Globus pallidus (tissue), 1 donor: ENCODE results near the gene WWOX.

Experiments
- DNase-seq: peaks from one replicate; pipeline ENCODE4 v3.0.0-alpha.2; 2015; ENCODE audit warnings: low spot score

Gene WWOX

DNA sequence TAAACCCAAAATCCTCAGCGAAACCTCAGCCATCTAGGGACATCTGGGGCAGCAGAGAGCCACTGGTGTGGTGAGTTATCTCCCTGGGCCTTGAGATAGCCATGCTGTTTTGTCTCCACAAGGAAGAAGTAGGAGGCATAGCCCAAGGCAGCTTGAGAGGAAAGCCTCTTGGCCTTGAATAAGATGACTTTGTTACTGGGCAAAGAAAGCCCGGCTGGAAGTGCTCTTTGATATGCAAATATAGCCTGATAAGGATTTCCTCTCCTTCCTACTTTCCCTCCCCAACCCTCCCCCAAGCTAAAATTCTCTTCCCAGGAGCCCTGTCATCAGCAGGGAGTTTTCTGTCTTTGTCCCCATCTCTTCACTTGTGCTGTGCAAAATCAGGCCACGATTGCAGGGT lies 806.7 kb downstream of the WWOX start:
- DNase-seq, result no peak

GRCh38 chr16:78909226-78909625 lies 809.8 kb downstream of the WWOX start:
- DNase-seq, result no peak

- DNase-seq, result no peak
These were observed 816.4 kb downstream of the WWOX start for GRCh38 chr16:78915811-78916345.

DNA sequence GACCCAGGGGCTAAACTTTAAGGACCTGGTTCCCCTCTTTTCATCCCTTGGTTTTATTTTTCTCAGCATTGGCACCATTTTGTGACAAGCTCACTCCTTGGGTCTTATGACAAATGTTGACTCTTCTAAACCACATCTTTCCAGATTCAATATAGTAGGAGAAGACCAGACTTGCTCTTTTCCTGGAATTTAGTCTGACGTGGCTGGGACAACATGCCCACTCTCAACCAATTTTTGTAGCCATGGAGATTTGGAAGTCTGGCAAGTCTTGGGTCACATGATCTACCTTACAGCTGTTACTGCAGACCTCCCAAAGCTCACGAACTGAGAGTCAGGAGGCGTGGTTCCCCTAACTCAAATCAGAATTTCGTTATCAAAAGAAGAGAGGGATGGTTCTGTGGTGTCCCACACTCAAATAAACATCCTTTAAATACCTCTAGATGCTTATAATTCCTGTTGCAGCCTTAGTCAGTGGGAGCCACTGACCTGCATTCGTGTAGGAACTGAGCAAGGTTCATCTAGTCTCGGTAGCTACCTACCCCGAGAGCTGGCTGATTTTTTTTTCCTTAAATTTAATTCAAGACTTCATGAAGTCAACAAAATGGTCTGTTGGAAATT lies 817.6 kb downstream of the WWOX start:
- no peak for DNase-seq

- no peak for DNase-seq
These were observed 819.4 kb downstream of the WWOX start for GRCh38 chr16:78918805-78919305.

DNA sequence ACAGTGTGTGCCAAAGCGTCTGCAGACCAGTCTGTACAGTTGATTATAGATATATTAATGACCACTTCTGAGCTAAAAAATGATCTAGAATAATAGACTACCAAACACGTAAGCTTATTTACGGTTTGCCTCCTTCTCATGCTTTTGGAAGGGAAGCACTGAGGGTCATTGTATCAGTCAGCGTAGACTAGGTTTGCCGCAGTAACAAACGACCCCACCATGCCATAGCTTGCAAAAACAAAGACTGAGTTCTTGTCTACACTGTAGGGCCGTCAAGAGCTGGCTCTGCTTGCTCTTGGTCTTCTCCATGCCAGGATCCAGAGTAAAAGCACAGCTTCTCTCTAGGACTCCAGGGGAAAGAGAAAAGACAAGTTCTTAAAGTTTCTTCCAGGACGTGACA lies 820.4 kb downstream of the WWOX start:
- DNase-seq, result no peak

DNA sequence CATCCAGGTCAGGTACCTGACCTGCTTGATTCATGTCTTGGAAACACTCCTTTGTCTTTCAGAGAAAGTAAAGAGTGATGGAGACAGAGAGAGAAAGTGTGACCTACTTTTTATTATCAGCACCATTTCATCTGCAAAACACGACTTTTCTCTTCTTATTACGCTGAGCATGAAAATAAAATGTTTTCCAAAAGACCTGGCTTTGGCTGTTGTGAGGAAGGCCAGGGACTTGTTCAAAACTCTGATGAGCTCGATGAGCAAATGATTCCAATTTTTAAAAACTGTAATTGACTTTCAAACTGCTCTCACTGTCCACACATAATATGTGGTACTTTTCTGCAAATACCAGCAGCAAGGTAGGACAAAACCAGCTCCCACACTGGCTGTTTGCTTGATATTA lies 821.2 kb downstream of the WWOX start:
- no peak for DNase-seq

- DNase-seq, result peak; percentile 30
These were observed 825.8 kb downstream of the WWOX start for GRCh38 chr16:78925083-78925767.

- DNase-seq, result no peak
These were observed 827.3 kb downstream of the WWOX start for GRCh38 chr16:78926723-78927210.

- DNase-seq, result no peak
These were observed 828.3 kb downstream of the WWOX start for GRCh38 chr16:78927766-78928165.

DNA sequence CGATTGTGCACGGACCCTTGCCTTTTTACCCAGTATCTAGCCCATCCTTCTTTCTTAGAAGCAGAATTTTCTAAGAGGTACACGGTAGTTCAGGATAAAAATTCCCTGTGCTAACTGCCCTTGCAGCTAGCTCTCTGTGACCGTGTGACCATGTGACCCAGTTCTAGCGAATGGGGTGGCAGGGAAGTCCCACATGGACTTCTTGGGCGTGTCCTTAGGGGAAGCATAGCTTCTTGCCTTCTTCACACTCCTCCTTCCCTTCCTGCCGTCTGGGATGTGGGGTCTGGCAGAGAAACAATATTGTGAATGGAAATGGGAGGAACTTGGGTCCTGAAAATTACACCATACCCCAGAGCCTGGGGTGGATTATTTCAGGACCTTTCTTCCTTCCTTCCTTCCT lies 830.4 kb downstream of the WWOX start:
- no peak for DNase-seq

- DNase-seq, result no peak
These were observed 831.1 kb downstream of the WWOX start for GRCh38 chr16:78930561-78930960.

DNA sequence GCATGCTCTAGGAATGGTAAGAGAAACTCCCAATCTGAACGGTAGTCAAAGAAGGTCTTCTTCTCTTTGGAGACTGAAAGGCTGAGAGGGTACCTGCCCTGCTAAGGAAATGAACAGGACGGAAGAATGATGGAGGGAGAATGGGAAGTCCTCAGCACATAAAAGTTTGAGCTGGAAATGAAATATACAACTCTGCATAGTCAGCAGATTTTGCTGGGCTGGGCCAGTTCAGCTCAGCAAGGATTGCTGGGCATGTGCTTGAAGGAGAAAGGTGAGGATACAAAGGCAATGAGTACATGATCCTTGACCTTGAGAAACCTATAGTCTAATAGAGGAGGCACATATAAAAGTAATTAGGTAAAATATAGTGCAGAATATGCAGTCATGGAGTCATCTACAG lies 831.8 kb downstream of the WWOX start:
- no peak for DNase-seq

GRCh38 chr16:78931678-78932077 lies 832.2 kb downstream of the WWOX start:
- DNase-seq, result no peak

- DNase-seq, result no peak
These were observed 833.0 kb downstream of the WWOX start for GRCh38 chr16:78932355-78932943.

- no peak for DNase-seq
These were observed 836.6 kb downstream of the WWOX start for GRCh38 chr16:78936060-78936459.

DNA sequence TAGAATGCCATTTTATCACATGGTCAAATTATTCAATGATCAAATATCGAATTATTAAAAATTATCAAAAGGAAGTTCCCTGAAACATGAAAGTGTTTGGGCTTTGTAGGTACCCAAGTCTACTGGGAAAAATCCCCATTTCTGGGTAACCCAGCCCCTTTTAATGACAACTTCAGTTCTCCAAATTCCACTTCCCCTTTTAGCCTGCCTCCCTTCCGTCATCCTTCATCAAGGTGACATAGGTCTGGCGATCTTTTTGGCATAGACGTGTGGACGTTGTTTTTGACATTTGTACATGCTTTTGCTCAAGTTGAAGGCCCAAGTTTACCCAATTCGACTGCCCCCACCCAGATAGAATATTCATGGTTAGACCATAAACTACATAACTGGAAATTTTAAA lies 840.1 kb downstream of the WWOX start:
- no peak for DNase-seq

GRCh38 chr16:78942625-78943245 lies 843.3 kb downstream of the WWOX start:
- no peak for DNase-seq

DNA sequence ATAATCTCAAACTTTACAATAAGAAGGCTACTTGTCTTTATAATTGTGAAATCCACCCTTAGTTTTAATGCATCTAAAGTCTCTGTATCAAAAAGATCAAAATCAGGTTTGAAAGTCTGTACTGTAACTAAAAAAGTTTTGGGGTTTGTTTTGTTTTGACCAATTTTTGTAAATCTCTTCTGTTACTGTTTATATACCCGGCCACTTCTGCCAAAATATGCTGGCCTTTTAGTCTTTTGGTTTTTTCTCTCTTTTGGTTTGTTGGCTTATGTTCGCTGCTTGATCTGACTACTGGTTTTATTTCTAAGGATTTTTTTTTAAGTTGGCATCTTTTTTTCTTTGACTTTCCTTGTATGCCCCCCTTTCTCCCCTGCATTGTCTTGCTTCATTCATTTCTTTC lies 845.9 kb downstream of the WWOX start:
- DNase-seq, result no peak

- no peak for DNase-seq
These were observed 847.1 kb downstream of the WWOX start for GRCh38 chr16:78946556-78946955.

- no peak for DNase-seq
These were observed 851.3 kb downstream of the WWOX start for GRCh38 chr16:78950768-78951167.

DNA sequence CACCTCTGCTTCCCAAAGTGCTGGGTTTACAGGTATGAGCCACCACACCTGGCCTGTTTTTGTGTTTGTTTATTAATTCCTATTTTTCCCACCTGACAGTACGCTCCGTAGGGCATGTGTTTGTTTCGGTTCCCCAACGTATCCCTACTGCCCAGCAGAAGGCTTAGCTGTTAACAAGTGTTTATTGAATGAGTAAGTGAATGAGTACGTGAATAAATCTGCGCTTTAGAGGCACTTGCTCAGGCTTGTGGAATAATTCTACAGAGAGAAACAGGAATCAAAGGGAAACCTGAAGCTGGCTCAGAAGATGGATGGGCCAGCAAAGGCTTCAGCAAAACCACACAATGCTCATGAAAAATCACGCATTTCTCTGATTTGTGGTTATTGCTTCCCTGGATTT lies 853.2 kb downstream of the WWOX start:
- DNase-seq, result no peak

- DNase-seq, result no peak
These were observed 854.1 kb downstream of the WWOX start for GRCh38 chr16:78953526-78953925.
